Measurements from ENCODE around the gene BTF3L4.
"Not testable (repeated sequence)": the region's sequence is repeated elsewhere in the genome, so short reads cannot be mapped to it uniquely, and the experiment has no call there.

The BTF3L4 gene

DNA sequence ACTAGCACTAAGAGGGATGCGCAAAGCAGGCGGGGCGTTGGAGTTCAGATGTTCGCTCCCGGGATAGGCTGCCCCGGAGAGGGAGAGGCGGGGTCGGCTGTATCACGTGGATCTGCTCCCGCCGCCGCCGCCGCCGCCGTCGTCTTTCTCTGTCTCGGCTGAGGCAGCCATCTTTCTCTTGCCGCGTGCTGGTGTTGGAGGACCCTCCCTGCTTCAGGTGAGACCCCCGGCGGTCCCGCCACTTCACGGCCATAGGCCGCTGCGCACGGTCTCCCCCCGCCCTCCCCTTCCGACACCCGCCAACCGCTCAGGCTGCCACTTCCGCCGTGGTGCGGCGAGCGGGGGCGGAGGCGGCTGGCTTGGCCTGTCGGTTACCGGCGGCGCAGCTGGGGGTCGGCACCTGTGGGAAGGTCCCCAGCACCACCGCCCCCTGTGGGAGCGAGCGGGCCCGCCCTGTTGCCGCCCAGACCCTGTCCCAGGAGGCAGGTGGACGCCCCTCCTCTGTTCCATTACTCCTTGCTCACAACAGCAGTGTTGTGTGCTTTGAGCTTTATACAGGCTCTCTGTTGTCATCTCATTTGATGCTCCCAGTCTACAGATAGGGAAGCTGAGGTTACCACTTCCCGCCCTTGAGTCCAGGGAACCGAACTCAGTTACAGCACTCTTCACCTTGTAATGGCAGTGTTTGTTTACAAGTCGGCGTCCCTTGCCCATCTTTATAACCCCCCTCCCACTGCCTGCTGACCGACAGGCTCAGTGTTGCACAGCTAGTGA, at the start of gene BTF3L4:
Gene BTF3L4, plus strand, starts transcription at position 133 of the 774 bp plus-strand sequence. CDS start 3,553 bp downstream, outside the sequence.
- H2AFZ ChIP-seq (ENCODE audit: low read length, unreplicated experiment) = peak within 1 kb of the TSS; percentile 81
- H3K79me2 ChIP-seq (ENCODE audit: control insufficient read depth, insufficient read depth, low read length, unreplicated experiment) = peaks cover 75% of the 10 kb centered on the region
- no peaks in the 10 kb centered on the region for H3K27me3 ChIP-seq (ENCODE audit: insufficient read depth, low read length)
- H3K4me3 ChIP-seq (ENCODE audit: low read depth, low read length) = peak within 1 kb of the TSS; percentile 90
- peak within 1 kb of the TSS; percentile 80 for H3K27ac ChIP-seq (ENCODE audit: low read depth, low read length)
- peaks cover 35% of the 10 kb centered on the region for H3K4me1 ChIP-seq (ENCODE audit: control insufficient read depth, insufficient read depth, low read length, unreplicated experiment)
- H3K36me3 ChIP-seq (ENCODE audit: insufficient read depth, low read length) = peaks cover 12% of the 10 kb centered on the region

GRCh38 chr1:52007215-52008002, 48.7 kb upstream of the BTF3L4 start:
- no peak overlapping the region for H3K4me3 ChIP-seq (ENCODE audit: low read depth, low read length)
- no peaks in the 10 kb centered on the region for H3K79me2 ChIP-seq (ENCODE audit: control insufficient read depth, insufficient read depth, low read length, unreplicated experiment)
- no peaks in the 10 kb centered on the region for H3K36me3 ChIP-seq (ENCODE audit: insufficient read depth, low read length)
- no peaks in the 10 kb centered on the region for H3K27me3 ChIP-seq (ENCODE audit: insufficient read depth, low read length)
- peak overlapping the region; percentile 6 for H2AFZ ChIP-seq (ENCODE audit: low read length, unreplicated experiment)
- H3K4me1 ChIP-seq (ENCODE audit: control insufficient read depth, insufficient read depth, low read length, unreplicated experiment) = peaks cover 15% of the 10 kb centered on the region
- H3K27ac ChIP-seq (ENCODE audit: low read depth, low read length) = no peak overlapping the region

- no peaks in the 10 kb centered on the region for H3K27me3 ChIP-seq (ENCODE audit: insufficient read depth, low read length)
- peak overlapping the region; percentile 6 for H2AFZ ChIP-seq (ENCODE audit: low read length, unreplicated experiment)
- peaks cover 15% of the 10 kb centered on the region for H3K4me1 ChIP-seq (ENCODE audit: control insufficient read depth, insufficient read depth, low read length, unreplicated experiment)
- H3K4me3 ChIP-seq (ENCODE audit: low read depth, low read length) = no peak overlapping the region
- H3K36me3 ChIP-seq (ENCODE audit: insufficient read depth, low read length) = no peaks in the 10 kb centered on the region
- no peak overlapping the region for H3K27ac ChIP-seq (ENCODE audit: low read depth, low read length)
- no peaks in the 10 kb centered on the region for H3K79me2 ChIP-seq (ENCODE audit: control insufficient read depth, insufficient read depth, low read length, unreplicated experiment)
Measured at GRCh38 chr1:52008071-52008809, 47.9 kb upstream of the BTF3L4 start.

DNA sequence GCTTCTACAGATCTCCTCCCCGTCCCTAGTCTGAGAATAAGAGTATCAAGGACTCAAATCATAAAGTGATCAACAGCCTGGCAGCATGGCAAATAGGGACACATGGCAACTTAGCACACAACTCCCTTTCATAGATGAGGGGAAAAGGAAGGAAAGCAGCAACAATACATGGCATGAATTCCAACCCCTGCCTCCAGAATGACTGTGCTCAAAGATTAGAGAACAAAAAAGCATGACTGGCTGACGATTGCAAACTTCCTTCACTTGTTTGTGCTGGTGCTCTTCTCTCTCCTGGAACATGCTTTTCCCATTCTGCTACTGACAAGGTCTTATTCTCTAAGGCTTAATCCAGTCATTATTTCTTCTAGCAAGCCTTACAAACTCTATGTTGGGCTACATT, 34.0 kb upstream of the BTF3L4 start:
- Histone ChIP-seq H3K27me3 (ENCODE audit: insufficient read depth, low read length) (no peaks in the 10 kb centered on the region), H3K4me1 (ENCODE audit: control insufficient read depth, insufficient read depth, low read length, unreplicated experiment) (no peaks in the 10 kb centered on the region), H3K4me3 (ENCODE audit: low read depth, low read length) (no peak overlapping the region), H3K79me2 (ENCODE audit: control insufficient read depth, insufficient read depth, low read length, unreplicated experiment) (no peaks in the 10 kb centered on the region), H3K27ac (ENCODE audit: low read depth, low read length) (no peak overlapping the region), H3K36me3 (ENCODE audit: insufficient read depth, low read length) (peaks cover 9% of the 10 kb centered on the region), H2AFZ (ENCODE audit: low read length, unreplicated experiment) (no peak overlapping the region)

- peaks cover 9% of the 10 kb centered on the region for H3K79me2 ChIP-seq (ENCODE audit: control insufficient read depth, insufficient read depth, low read length, unreplicated experiment)
- peaks cover under 1% of the 10 kb centered on the region for H3K4me1 ChIP-seq (ENCODE audit: control insufficient read depth, insufficient read depth, low read length, unreplicated experiment)
- H3K27me3 ChIP-seq (ENCODE audit: insufficient read depth, low read length) = no peaks in the 10 kb centered on the region
- no peak overlapping the region for H2AFZ ChIP-seq (ENCODE audit: low read length, unreplicated experiment)
- no peak overlapping the region for H3K27ac ChIP-seq (ENCODE audit: low read depth, low read length)
- H3K36me3 ChIP-seq (ENCODE audit: insufficient read depth, low read length) = peaks cover 9% of the 10 kb centered on the region; the same call in 1 of the 2 replicates
- H3K4me3 ChIP-seq (ENCODE audit: low read depth, low read length) = no peak overlapping the region
Measured at GRCh38 chr1:52026278-52026677, 29.8 kb upstream of the BTF3L4 start.

GRCh38 chr1:52028328-52028727, 27.8 kb upstream of the BTF3L4 start:
- Histone ChIP-seq H2AFZ (ENCODE audit: low read length, unreplicated experiment) (no peak overlapping the region), H3K4me3 (ENCODE audit: low read depth, low read length) (no peak overlapping the region), H3K79me2 (ENCODE audit: control insufficient read depth, insufficient read depth, low read length, unreplicated experiment) (peaks cover 29% of the 10 kb centered on the region), H3K4me1 (ENCODE audit: control insufficient read depth, insufficient read depth, low read length, unreplicated experiment) (peaks cover 12% of the 10 kb centered on the region), H3K27me3 (ENCODE audit: insufficient read depth, low read length) (no peaks in the 10 kb centered on the region), H3K36me3 (ENCODE audit: insufficient read depth, low read length) (peaks cover 8% of the 10 kb centered on the region; the same call in 1 of the 2 replicates), H3K27ac (ENCODE audit: low read depth, low read length) (no peak overlapping the region)

DNA sequence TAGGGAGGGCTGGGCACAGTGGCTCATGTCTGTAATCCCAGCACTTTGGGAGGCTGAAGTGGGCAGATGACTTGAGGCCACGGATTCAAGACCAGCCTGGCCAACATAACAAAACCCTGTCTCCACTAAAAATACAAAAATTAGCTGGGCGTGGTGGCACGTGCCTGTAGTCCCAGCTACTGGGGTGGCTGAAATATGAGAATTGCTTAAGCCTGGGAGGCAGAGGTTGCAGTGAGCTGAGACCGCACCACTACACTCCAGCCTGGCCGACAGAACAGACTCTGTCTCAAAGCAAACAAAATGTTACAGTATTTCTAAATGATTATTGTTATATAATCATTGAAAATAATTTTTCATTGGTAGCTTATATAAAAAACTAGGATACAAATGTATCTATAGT, 27.3 kb upstream of the BTF3L4 start:
- not testable (repeated sequence) for H2AFZ ChIP-seq (ENCODE audit: low read length, unreplicated experiment); H3K36me3 ChIP-seq (ENCODE audit: insufficient read depth, low read length); H3K27me3 ChIP-seq (ENCODE audit: insufficient read depth, low read length)

DNA sequence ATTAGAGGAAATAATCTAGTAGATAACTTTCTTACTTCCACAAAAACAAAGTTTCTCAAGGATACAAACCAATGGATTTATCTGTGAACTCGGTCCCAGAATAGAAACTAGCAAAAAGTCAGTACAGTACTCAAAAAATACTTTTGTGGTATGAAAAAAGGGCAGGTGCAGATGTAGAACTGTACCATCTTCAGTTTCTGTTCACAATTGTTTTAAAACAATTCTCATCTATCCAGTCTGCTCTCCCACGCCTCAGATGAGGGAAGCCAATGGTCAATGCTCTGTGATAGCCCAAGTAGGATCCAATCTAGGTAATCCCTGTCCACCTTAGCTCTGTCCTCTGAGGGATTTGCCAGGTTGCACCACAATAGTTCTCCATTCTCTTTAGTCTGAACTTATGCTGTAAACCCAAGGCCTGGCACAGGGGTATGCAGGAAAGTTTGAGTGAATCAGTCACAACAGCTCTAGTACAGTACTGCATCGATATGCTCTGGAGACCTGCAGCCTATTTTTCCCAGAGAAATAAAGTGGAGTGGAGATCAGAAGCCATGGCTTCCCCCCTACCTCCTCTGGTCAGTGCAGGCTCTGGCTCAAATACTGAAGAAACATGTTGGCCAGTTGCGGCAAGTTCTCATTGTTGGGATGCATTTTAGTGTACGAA, 23.8 kb upstream of the BTF3L4 start:
- Histone ChIP-seq H3K36me3 (ENCODE audit: insufficient read depth, low read length) (0 out of 2 replicates have a peak, but pooled peaks cover 4% of the 10 kb centered on the region), H2AFZ (ENCODE audit: low read length, unreplicated experiment) (no peak overlapping the region), H3K27ac (ENCODE audit: low read depth, low read length) (peak overlapping the region; percentile 85), H3K4me1 (ENCODE audit: control insufficient read depth, insufficient read depth, low read length, unreplicated experiment) (peaks cover 12% of the 10 kb centered on the region), H3K79me2 (ENCODE audit: control insufficient read depth, insufficient read depth, low read length, unreplicated experiment) (peaks cover 29% of the 10 kb centered on the region), H3K4me3 (ENCODE audit: low read depth, low read length) (peak overlapping the region; percentile 87), H3K27me3 (ENCODE audit: insufficient read depth, low read length) (no peaks in the 10 kb centered on the region)

More for the DNA sequence above, 27.3 kb upstream of the BTF3L4 start:
- Histone ChIP-seq H3K4me1 (ENCODE audit: control insufficient read depth, insufficient read depth, low read length, unreplicated experiment) (peaks cover 12% of the 10 kb centered on the region), H3K79me2 (ENCODE audit: control insufficient read depth, insufficient read depth, low read length, unreplicated experiment) (peaks cover 29% of the 10 kb centered on the region)
- H3K27ac ChIP-seq (ENCODE audit: low read depth, low read length); H3K4me3 ChIP-seq (ENCODE audit: low read depth, low read length): not testable (repeated sequence)

DNA sequence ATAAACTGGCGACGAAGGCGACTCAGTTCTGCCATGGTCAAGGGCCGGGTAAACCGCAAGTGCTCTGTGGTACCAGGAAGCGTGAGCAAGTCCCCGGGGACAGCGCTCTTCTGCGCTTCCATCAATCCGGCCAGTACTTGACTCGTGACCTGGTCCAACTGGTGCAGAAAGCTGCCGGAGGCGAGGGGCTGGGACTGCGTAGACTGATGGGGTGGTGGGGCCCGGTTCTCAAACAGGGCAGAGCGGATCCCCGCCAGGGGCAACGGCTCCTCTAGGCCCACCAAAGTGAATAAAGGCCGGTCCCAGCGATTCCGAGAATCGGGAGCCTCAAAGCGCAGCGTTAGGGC, 23.3 kb upstream of the BTF3L4 start:
- H2AFZ ChIP-seq (ENCODE audit: low read length, unreplicated experiment) = peak overlapping the region; percentile 13
- H3K27ac ChIP-seq (ENCODE audit: low read depth, low read length) = peak overlapping the region; percentile 85
- peaks cover 29% of the 10 kb centered on the region for H3K79me2 ChIP-seq (ENCODE audit: control insufficient read depth, insufficient read depth, low read length, unreplicated experiment)

More for the DNA sequence above, 23.3 kb upstream of the BTF3L4 start:
- Histone ChIP-seq H3K36me3 (ENCODE audit: insufficient read depth, low read length) (0 out of 2 replicates have a peak, but pooled peaks cover 4% of the 10 kb centered on the region), H3K4me1 (ENCODE audit: control insufficient read depth, insufficient read depth, low read length, unreplicated experiment) (peaks cover 13% of the 10 kb centered on the region), H3K4me3 (ENCODE audit: low read depth, low read length) (peak overlapping the region; percentile 87), H3K27me3 (ENCODE audit: insufficient read depth, low read length) (no peaks in the 10 kb centered on the region)

All from ACC112 (cell line).